A549 (cell line): ENCODE data around the gene TMEM135. TPM values are rescaled to one million over a fixed set of nuclear protein-coding genes. Genes with fewer than 3 reads are reported as not detected.

Experiments used
- ATAC-seq, 2 experiments: fragments of 200-7000 bp in 1 of 2; fragments of >200 bp in 1 of 2; cut with Nextera tagmentation in 1 of 2; cut with Tn5 transposase in 1 of 2; 3 replicates each; pipeline versions ENCODE4 v1.8.0 to v1.9.1; 2018 to 2020; ENCODE audit warnings: mild to moderate bottlenecking in 1 of 2, moderate library complexity in 1 of 2
- CTCF ChIA-PET: fragments of 300-600 bp; sonication (Branson Sonifier 250); formaldehyde crosslinking; extraction: SDS; loops from one replicate; lab custom pipeline; 2021; ENCODE audit warnings: antibody characterized with exemption, inconsistent platforms; lab: Yijun Ruan, JAX
- POLR2A ChIA-PET: fragments of 350-600 bp; formaldehyde crosslinking; extraction: SDS; loops from one replicate; lab custom pipeline; 2021; ENCODE audit warnings: antibody characterized with exemption, inconsistent platforms; lab: Yijun Ruan, JAX
- DNase-seq, 2 experiments: peaks; one replicate each; pipeline versions ENCODE4 v3.0.0 to v3.0.0-alpha.2; 2011 to 2016; ENCODE audit warnings: low read depth in 1 of 2, low spot score in 1 of 2
- FAIRE-seq: peaks from 2 replicates; lab custom pipeline; 2011; peaks lifted over from hg19 to GRCh38; lab: Jason Lieb, UNC
- H3K27ac ChIP-seq, 2 experiments: fragments of >200 bp; sonication (Bioruptor Twin); formaldehyde crosslinking; 3 replicates each; pipeline ENCODE4 v1.5.1; 2016 to 2017
- H3K4me1 ChIP-seq: fragments of >200 bp; sonication (Bioruptor Twin); formaldehyde crosslinking; 3 replicates; pipeline ENCODE4 v1.6.1; 2016
- H3K4me2 ChIP-seq: fragments of >200 bp; sonication (Bioruptor Twin); formaldehyde crosslinking; 3 replicates; pipeline ENCODE4 v1.6.1; 2016
- H3K4me3 ChIP-seq: fragments of >200 bp; sonication (Bioruptor Twin); formaldehyde crosslinking; 3 replicates; pipeline ENCODE4 v1.5.1; 2016
- H3K9me3 ChIP-seq: fragments of >200 bp; sonication (Bioruptor Twin); formaldehyde crosslinking; 3 replicates; pipeline ENCODE4 v1.6.1; 2016
- CBX8 ChIP-seq: fragments of 200-600 bp; sonication (generic); IDR thresholded peaks from 2 replicates; pipeline ENCODE4 v1.6.1; 2016
- EHMT2 ChIP-seq: fragments of 200-600 bp; sonication (generic); IDR thresholded peaks from 2 replicates; pipeline ENCODE4 v1.6.1; 2016; ENCODE audit warnings: antibody characterized with exemption, low read depth, mild to moderate bottlenecking, moderate library complexity
- FOSL2 ChIP-seq, 2 experiments: fragments of 450-650 bp in 1 of 2; fragments of >200 bp in 1 of 2; sonication (Bioruptor Twin) in 1 of 2; formaldehyde crosslinking; IDR thresholded peaks; 2 replicates each; pipeline versions ENCODE4 v1.5.0 to v1.6.1; 2016 to 2020; ENCODE audit warnings: mild to moderate bottlenecking in 1 of 2, moderate library complexity in 1 of 2
- HOXA7 ChIP-seq: fragments of 250-450 bp; sonication (Bioruptor Pico); IDR thresholded peaks from 2 replicates; pipeline ENCODE4 v1.5.0; 2020; ENCODE audit warnings: mild to moderate bottlenecking, moderate library complexity
- JUN ChIP-seq, 2 experiments: fragments of >200 bp; sonication (Bioruptor Twin); formaldehyde crosslinking; IDR thresholded peaks; 2 replicates in 1 of 2; 3 replicates in 1 of 2; pipeline ENCODE4 v1.6.1; 2016 to 2017
- JUNB ChIP-seq: fragments of >200 bp; sonication (Bioruptor Twin); formaldehyde crosslinking; IDR thresholded peaks from 2 replicates; pipeline ENCODE4 v1.6.1; 2016
- KDM5A ChIP-seq: fragments of 200-600 bp; sonication (generic); IDR thresholded peaks from 2 replicates; pipeline ENCODE4 v1.6.1; 2016; ENCODE audit warnings: antibody characterized with exemption, mild to moderate bottlenecking
- MYC ChIP-seq: IDR thresholded peaks from 2 replicates; pipeline ENCODE4 v1.6.1; 2012; ENCODE audit warnings: mild to moderate bottlenecking, inconsistent platforms, low read length, improper control_type of control experiment, borderline replicate concordance
- NPAS2 ChIP-seq: fragments of 250-450 bp; sonication (Bioruptor Pico); IDR thresholded peaks from 2 replicates; pipeline ENCODE4 v1.8.0; 2022; ENCODE audit warnings: mild to moderate bottlenecking, moderate library complexity, borderline replicate concordance
- PHF8 ChIP-seq: fragments of 200-600 bp; sonication (generic); IDR thresholded peaks from 2 replicates; pipeline ENCODE4 v1.6.1; 2016; ENCODE audit warnings: low read depth, mild to moderate bottlenecking, antibody characterized with exemption, moderate library complexity, borderline replicate concordance
- POLR2A ChIP-seq: IDR thresholded peaks from 2 replicates; pipeline ENCODE4 v1.6.1; 2012; ENCODE audit warnings: mild to moderate bottlenecking, low read length
- RAD21 ChIP-seq, 2 experiments: fragments of >200 bp in 1 of 2; sonication (Bioruptor Twin) in 1 of 2; formaldehyde crosslinking in 1 of 2; IDR thresholded peaks in 1 of 2; conservative IDR thresholded peaks in 1 of 2; 2 replicates in 1 of 2; 3 replicates in 1 of 2; pipeline ENCODE4 v1.6.1; 2012 to 2018; ENCODE audit warnings: inconsistent platforms in 1 of 2
- WGBS: methylation state at CpG from one replicate; pipeline ENCODE4 v1.1.6; 2017; ENCODE audit errors: missing lambda C conversion rate; 5-methylcytosine and 5-hydroxymethylcytosine counted together
- polyA plus RNA-seq, 4 experiments: library from polyadenylated mRNA; depleted of rRNA in 3 of 4; stranded (reverse); fragments of >200 nt; fragmentation: RNase III in 1 of 4; extraction: RNeasy Plus Mini Kit Qiagen cat#74134 plus additional on column Dnase treatment in 1 of 4; gene quantifications; 2 replicates in 3 of 4; 3 replicates in 1 of 4; pipeline ENCODE4 v1.2.3, GENCODE V29; 2011 to 2017
- TF ChIP-seq, protein P1 (sequence below): fragments of >200 bp; sonication (Bioruptor Twin); formaldehyde crosslinking; IDR thresholded peaks from 3 replicates; pipeline ENCODE4 v1.5.1; 2016
- TF ChIP-seq, protein P2 (sequence below): fragments of 250-450 bp; sonication (Bioruptor Pico); IDR thresholded peaks from 2 replicates; pipeline ENCODE4 v1.5.0; 2021; ENCODE audit warnings: mild to moderate bottlenecking, moderate library complexity, borderline replicate concordance
- TF ChIP-seq, protein P3 (sequence below): IDR thresholded peaks from 2 replicates; pipeline ENCODE4 v1.6.1; 2012

TMEM135 gene
- polyA plus RNA-seq, 2 of the 4 experiments (the other 2 are of a cell fraction), result 18.4 to 18.5 TPM

DNA sequence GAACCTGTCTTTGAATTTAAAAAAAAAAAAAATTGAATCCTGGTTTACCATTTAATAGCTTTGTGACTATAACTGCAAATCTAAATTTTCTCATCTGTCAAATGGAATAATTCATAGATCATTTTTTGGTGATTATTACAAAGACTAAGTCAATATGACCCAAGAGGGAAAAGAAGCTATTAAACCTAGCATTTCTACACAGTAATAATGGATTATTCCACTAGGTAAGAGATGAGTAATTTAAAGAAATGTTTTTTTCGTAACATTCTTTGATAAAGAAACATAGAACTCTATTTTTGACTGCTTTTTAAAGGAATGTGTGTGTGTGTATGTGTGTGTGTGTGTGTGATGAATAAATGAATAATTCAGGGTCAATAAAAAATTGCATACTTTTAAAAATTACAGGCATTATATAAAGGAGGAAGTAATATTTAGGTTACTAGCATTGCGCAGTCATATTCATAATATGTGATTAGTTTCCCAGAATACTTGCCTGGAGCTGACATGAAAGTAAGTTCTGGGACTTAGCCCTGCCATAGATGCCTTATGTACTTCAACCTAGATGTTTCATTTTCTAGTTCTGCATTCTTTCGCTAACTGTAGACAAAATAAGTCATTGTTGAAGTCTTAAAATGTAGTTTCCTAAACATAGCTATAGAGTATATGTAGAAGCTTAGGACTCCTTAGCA lies 72.9 kb downstream of the TMEM135 start:
- no peak for ATAC-seq
- Histone ChIP-seq H3K4me1 (no peaks in the 10 kb centered on the region), H3K9me3 (no peaks in the 10 kb centered on the region), H3K4me2 (no peak overlapping the region), H3K4me3 (no peak overlapping the region), H3K27ac (no peak overlapping the region)
- no peak for DNase-seq
- no peak for FAIRE-seq
- TF ChIP-seq, protein P1, sequence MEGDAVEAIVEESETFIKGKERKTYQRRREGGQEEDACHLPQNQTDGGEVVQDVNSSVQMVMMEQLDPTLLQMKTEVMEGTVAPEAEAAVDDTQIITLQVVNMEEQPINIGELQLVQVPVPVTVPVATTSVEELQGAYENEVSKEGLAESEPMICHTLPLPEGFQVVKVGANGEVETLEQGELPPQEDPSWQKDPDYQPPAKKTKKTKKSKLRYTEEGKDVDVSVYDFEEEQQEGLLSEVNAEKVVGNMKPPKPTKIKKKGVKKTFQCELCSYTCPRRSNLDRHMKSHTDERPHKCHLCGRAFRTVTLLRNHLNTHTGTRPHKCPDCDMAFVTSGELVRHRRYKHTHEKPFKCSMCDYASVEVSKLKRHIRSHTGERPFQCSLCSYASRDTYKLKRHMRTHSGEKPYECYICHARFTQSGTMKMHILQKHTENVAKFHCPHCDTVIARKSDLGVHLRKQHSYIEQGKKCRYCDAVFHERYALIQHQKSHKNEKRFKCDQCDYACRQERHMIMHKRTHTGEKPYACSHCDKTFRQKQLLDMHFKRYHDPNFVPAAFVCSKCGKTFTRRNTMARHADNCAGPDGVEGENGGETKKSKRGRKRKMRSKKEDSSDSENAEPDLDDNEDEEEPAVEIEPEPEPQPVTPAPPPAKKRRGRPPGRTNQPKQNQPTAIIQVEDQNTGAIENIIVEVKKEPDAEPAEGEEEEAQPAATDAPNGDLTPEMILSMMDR, result no peak
- TF ChIP-seq PHF8, result no peak
- TF ChIP-seq JUNB, result no peak
- TF ChIP-seq POLR2A, result no peak
- TF ChIP-seq CBX8, result no peak
- ChIA-PET POLR2A (no interaction called here), CTCF (interaction anchor here (0.7 kb wide), 1 partner anchor 24 kb away, joined by 4 read pairs; no protein-coding TSS in a partner anchor)
- 64% methylated on average over 3 of the region's 3 CpGs for WGBS

DNA sequence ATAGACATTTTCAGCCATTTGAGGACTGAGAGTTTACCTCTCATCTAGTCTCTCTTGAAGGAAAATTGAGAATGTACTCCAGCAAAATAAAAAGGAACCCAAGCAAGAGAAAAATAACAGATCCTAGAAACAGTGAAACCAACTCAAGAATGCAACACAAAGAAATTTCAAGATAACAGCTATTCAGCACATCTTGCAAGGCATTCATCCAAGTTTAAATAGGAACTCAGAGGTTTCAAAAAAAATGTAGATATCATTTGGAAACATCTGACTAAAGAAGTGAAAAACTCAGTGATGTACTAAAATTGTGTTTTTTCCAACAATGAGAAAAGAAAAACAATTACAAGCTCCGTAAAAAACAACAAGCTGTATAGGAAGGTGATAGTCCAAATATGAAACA lies 76.4 kb downstream of the TMEM135 start:
- ATAC-seq, result no peak
- no peak overlapping the region for H3K4me2 ChIP-seq
- no peak overlapping the region for H3K27ac ChIP-seq
- H3K4me1 ChIP-seq, result no peaks in the 10 kb centered on the region
- CTCF ChIA-PET, result interaction anchor here (1.6 kb wide), 1 partner anchor 16 kb away, joined by 3 read pairs; no protein-coding TSS in a partner anchor
- POLR2A ChIA-PET, result no interaction called here
- H3K9me3 ChIP-seq, result no peaks in the 10 kb centered on the region
- TF ChIP-seq RAD21 (conservative IDR thresholded peaks at IDR 0.05 in 1 of 2, IDR thresholded peaks at IDR 0.05 in 1 of 2), result no peak
- 78% methylated on average over 1 of the region's 1 CpG for WGBS
- no peak overlapping the region for H3K4me3 ChIP-seq
- DNase-seq, result no peak
- no peak for FAIRE-seq

DNA sequence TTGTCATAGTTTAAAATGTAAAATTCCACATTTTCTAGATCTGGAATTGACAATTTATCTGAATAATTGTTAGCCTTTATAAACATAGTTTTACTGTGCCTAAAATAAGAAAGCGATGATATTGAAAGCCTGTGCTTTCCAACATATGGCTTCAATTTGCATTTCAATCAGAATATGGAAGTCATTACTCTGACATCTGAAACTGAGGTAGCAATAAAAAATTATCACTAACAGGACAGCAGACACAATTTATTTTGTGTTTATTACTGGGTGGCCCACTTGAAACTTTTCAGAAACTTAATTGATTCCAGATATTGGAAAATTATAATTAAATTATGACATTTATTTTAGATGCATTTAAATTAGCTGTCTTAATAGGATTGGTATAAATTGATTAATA lies 78.5 kb downstream of the TMEM135 start:
- WGBS, result 91% methylated on average over 1 of the region's 1 CpG
- H3K9me3 ChIP-seq, result no peaks in the 10 kb centered on the region
- H3K27ac ChIP-seq, result no peak overlapping the region
- POLR2A ChIA-PET, result no interaction called here
- DNase-seq (no peak), FAIRE-seq (no peak), ATAC-seq (no peak)
- no peak for TF ChIP-seq NPAS2 (CRISPR knock-in tag)
- TF ChIP-seq, protein P1, result no peak
- TF ChIP-seq, protein P2, sequence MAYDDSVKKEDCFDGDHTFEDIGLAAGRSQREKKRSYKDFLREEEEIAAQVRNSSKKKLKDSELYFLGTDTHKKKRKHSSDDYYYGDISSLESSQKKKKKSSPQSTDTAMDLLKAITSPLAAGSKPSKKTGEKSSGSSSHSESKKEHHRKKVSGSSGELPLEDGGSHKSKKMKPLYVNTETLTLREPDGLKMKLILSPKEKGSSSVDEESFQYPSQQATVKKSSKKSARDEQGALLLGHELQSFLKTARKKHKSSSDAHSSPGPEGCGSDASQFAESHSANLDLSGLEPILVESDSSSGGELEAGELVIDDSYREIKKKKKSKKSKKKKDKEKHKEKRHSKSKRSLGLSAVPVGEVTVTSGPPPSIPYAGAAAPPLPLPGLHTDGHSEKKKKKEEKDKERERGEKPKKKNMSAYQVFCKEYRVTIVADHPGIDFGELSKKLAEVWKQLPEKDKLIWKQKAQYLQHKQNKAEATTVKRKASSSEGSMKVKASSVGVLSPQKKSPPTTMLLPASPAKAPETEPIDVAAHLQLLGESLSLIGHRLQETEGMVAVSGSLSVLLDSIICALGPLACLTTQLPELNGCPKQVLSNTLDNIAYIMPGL, result no peak
- no peak for TF ChIP-seq JUN (IDR thresholded peaks at IDR 0.05)
- no peak for TF ChIP-seq KDM5A
- TF ChIP-seq HOXA7 (CRISPR knock-in tag), result no peak
- TF ChIP-seq, protein P3, sequence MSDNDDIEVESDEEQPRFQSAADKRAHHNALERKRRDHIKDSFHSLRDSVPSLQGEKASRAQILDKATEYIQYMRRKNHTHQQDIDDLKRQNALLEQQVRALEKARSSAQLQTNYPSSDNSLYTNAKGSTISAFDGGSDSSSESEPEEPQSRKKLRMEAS, result no peak
- H3K4me2 ChIP-seq, result no peak overlapping the region
- no peaks in the 10 kb centered on the region for H3K4me1 ChIP-seq
- H3K4me3 ChIP-seq, result no peak overlapping the region
- CTCF ChIA-PET, result no interaction called here

DNA sequence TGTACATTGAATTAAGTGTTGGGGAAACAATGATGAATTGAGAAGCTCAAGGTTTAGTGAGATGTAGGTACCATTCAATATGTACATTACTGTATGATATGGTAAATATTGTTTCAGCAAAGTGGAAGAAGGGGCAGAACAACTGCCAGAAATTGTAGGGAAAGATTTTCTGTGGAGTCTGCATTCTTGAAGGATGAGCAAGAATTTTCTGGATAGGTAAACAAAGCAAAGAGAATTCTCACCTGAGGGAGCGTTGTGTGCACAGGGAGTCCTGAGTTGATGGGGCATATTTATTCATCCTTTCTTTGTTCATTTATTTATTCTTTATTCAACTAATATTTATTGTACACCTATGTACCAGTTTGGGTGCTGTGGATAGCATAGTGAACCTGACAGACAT lies 83.2 kb downstream of the TMEM135 start:
- POLR2A ChIA-PET, result no interaction called here
- Histone ChIP-seq H3K9me3 (no peaks in the 10 kb centered on the region), H3K27ac (no peak overlapping the region), H3K4me3 (no peak overlapping the region), H3K4me2 (no peak overlapping the region), H3K4me1 (peaks cover 9% of the 10 kb centered on the region)
- no peak for ATAC-seq
- CTCF ChIA-PET, result interaction anchor here (1.1 kb wide), 1 partner anchor 27 kb away, joined by 3 read pairs; no protein-coding TSS in a partner anchor
- 76% methylated on average over 1 of the region's 1 CpG for WGBS
- TF ChIP-seq EHMT2, result no peak
- no peak for TF ChIP-seq MYC
- TF ChIP-seq FOSL2 (IDR thresholded peaks at IDR 0.05), result no peak
- TF ChIP-seq FOSL2 (CRISPR knock-in tag; IDR thresholded peaks at IDR 0.05), result no peak
- TF ChIP-seq, protein P2, result no peak
- no peak for FAIRE-seq
- DNase-seq, result no peak
